Measurements from ENCODE around the gene POLR3A.

- no peak for TF ChIP-seq YY1 (IDR thresholded peaks at IDR 0.05; ENCODE audit: low read depth)
- TF ChIP-seq MAX (IDR thresholded peaks at IDR 0.05; ENCODE audit: low read depth) = no peak
- TF ChIP-seq CTCF (IDR thresholded peaks at IDR 0.05) = no peak
- TF ChIP-seq RFX5 (IDR thresholded peaks at IDR 0.05; ENCODE audit: low read length) = no peak
Measured at GRCh38 chr10:77967611-77968022, 61.7 kb downstream of the POLR3A start.

Measured in SK-N-SH (cell line).